Measurements from ENCODE around the gene GLG1. TPM values are rescaled to one million over a fixed set of nuclear protein-coding genes. Genes with fewer than 3 reads are reported as not detected.
"Not testable (repeated sequence)": the region's sequence is repeated elsewhere in the genome, so short reads cannot be mapped to it uniquely, and the experiment has no call there.

Gene GLG1
- polyA plus RNA-seq, 2 donors, result 17.9 to 20.6 TPM

GRCh38 chr16:74410057-74410957 lies 196.6 kb downstream of the GLG1 start:
- H3K9me3 ChIP-seq (ENCODE audit: control insufficient read depth in 2 of 2, insufficient read depth in 1 of 2, low read depth in 1 of 2, low read length in 1 of 2); H3K4me1 ChIP-seq (ENCODE audit: control insufficient read depth in 2 of 2, insufficient read depth in 2 of 2, low read length in 1 of 2): not testable (repeated sequence)
- WGBS, 2 donors, result 81 to 84% methylated on average over 6 to 9 of the region's 18 CpGs

DNA sequence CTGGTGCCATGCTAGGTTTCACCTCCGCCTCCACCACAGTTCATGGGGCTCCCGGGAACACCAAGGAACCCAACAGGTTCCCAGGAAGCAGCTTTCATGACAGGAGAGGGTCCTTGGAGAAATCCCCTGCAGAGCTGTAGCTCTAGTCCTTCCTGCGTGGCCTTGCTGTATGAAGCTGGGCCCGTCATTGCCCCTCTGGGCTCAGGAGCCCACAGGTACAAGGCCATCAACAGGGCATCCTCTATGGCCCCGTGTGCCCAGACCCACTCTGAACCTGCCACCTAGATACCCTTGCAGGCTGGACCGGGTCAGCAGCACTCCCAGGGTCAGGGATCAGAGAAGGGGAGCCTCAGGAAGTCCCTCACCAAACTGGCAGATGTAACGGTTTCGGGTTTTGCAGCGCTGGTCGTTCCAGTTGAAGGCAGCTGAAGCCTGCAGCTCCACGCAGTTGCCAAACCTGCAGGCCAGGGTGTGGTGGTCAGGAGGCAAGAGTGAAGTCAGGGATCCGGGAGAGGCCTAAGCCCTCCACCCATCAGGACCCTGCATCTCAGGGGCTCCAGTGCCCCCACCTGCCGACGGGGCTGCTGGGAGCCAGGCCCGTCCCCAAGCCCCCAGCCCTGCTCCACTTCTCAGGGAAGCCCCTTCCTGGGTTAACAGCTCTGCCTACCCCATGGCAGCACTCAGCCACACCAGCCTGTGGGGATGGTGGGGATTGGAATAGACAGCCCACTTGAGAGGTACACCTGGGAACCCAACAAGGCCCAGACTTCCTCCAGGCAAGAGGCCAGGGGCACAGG lies 197.5 kb downstream of the GLG1 start:
- not testable (repeated sequence) for H3K27me3 ChIP-seq (ENCODE audit: control insufficient read depth in 1 of 2, insufficient read depth in 2 of 2, low read length in 2 of 2); H3K36me3 ChIP-seq (ENCODE audit: control insufficient read depth in 2 of 2, insufficient read depth in 2 of 2, low read length in 1 of 2); H3K4me1 ChIP-seq (ENCODE audit: control insufficient read depth in 2 of 2, insufficient read depth in 2 of 2, low read length in 1 of 2); H3K4me3 ChIP-seq (ENCODE audit: low read depth in 1 of 2, low read length in 2 of 2); H3K9me3 ChIP-seq (ENCODE audit: control insufficient read depth in 2 of 2, insufficient read depth in 1 of 2, low read depth in 1 of 2, low read length in 1 of 2); H3K27ac ChIP-seq (ENCODE audit: low read depth in 2 of 2, low read length in 1 of 2)
- WGBS, 2 donors, result 79 to 80% methylated on average over 11 to 13 of the region's 15 CpGs

More at GRCh38 chr16:74410057-74410957, 196.6 kb downstream of the GLG1 start:
- not testable (repeated sequence) for H3K27ac ChIP-seq (ENCODE audit: low read depth in 2 of 2, low read length in 1 of 2); H3K36me3 ChIP-seq (ENCODE audit: control insufficient read depth in 2 of 2, insufficient read depth in 2 of 2, low read length in 1 of 2); H3K27me3 ChIP-seq (ENCODE audit: control insufficient read depth in 1 of 2, insufficient read depth in 2 of 2, low read length in 2 of 2); H3K4me3 ChIP-seq (ENCODE audit: low read depth in 1 of 2, low read length in 2 of 2)

DNA sequence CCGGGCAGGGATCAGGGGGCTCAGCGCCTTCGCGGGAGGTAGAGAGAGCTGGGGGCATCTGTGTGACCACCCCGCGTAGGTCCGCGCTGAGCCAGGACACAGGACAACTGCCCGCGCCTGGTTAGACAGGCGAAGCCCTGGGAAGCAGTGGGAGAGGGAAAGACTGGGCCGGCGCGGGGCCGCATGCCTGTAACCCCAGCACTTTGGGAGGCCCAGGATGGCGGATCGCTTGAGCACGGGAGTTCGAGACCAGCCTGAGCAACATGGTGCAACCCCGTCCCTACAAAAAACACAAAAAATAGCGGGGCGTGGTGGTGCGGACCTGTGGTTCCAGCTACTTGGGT lies 199.6 kb downstream of the GLG1 start:
- H3K27ac ChIP-seq (ENCODE audit: low read depth in 2 of 2, low read length in 1 of 2), result peak overlapping the region in 1 of 2 donors; percentile 78

GRCh38 chr16:74406600-74407361 lies 200.1 kb downstream of the GLG1 start:
- 1 to 3% methylated on average over 7 to 28 of the region's 71 CpGs for WGBS, 2 donors
- not testable (repeated sequence) for H3K27me3 ChIP-seq (ENCODE audit: control insufficient read depth in 1 of 2, insufficient read depth in 2 of 2, low read length in 2 of 2); H3K4me1 ChIP-seq (ENCODE audit: control insufficient read depth in 2 of 2, insufficient read depth in 2 of 2, low read length in 1 of 2); H3K9me3 ChIP-seq (ENCODE audit: control insufficient read depth in 2 of 2, insufficient read depth in 1 of 2, low read depth in 1 of 2, low read length in 1 of 2); H3K36me3 ChIP-seq (ENCODE audit: control insufficient read depth in 2 of 2, insufficient read depth in 2 of 2, low read length in 1 of 2)
- H3K4me3 ChIP-seq (ENCODE audit: low read depth in 1 of 2, low read length in 2 of 2), result peak overlapping the region; percentile 15 to 37
- H3K27ac ChIP-seq (ENCODE audit: low read depth in 2 of 2, low read length in 1 of 2), result peak overlapping the region in 1 of 2 donors; percentile 22

More for the DNA sequence above, 199.6 kb downstream of the GLG1 start:
- H3K4me3 ChIP-seq (ENCODE audit: low read depth in 1 of 2, low read length in 2 of 2), result peak overlapping the region; percentile 15 to 37
- not testable (repeated sequence) for H3K4me1 ChIP-seq (ENCODE audit: control insufficient read depth in 2 of 2, insufficient read depth in 2 of 2, low read length in 1 of 2); H3K36me3 ChIP-seq (ENCODE audit: control insufficient read depth in 2 of 2, insufficient read depth in 2 of 2, low read length in 1 of 2); H3K27me3 ChIP-seq (ENCODE audit: control insufficient read depth in 1 of 2, insufficient read depth in 2 of 2, low read length in 2 of 2); H3K9me3 ChIP-seq (ENCODE audit: control insufficient read depth in 2 of 2, insufficient read depth in 1 of 2, low read depth in 1 of 2, low read length in 1 of 2)
- 20 to 23% methylated on average over 11 to 14 of the region's 23 CpGs for WGBS, 2 donors

DNA sequence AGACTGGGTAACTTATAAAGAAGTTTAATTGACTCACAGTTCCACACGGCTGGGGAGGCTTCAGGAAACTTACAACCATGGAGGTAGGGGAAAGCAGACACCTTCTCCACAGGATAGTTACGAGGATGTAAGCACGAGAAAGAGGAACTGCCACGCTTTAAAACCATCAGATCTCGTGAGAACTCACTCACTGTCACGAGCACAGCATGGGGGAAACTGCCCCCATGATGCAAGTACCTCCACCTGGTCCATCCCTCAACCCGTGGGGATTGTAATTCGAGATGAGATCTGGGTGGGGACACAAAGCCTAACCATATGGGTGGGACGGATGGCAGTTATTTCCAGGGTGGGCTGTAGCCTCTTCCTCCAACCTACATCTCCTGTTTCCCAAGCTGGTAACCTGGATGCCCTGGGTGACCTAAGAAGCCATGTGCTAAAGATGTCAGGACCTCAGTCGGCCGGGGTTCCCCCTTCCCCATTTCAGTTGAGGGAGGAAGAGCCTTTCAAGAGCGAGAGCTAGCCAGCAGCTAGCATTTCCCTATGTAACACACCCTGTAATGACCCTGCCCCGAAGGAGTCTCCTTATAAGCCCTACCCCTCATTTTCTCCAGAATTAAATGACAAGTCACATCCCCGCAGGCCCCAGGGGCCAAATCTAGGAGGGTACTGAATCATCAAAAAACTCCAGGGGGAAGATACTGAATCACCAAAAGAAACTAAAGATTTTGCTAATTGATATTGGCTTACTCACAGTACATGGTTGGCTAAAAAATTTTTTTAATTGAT lies 202.6 kb downstream of the GLG1 start:
- not testable (repeated sequence) for H3K36me3 ChIP-seq (ENCODE audit: control insufficient read depth in 2 of 2, insufficient read depth in 2 of 2, low read length in 1 of 2); H3K27me3 ChIP-seq (ENCODE audit: control insufficient read depth in 1 of 2, insufficient read depth in 2 of 2, low read length in 2 of 2); H3K4me3 ChIP-seq (ENCODE audit: low read depth in 1 of 2, low read length in 2 of 2); H3K9me3 ChIP-seq (ENCODE audit: control insufficient read depth in 2 of 2, insufficient read depth in 1 of 2, low read depth in 1 of 2, low read length in 1 of 2); H3K4me1 ChIP-seq (ENCODE audit: control insufficient read depth in 2 of 2, insufficient read depth in 2 of 2, low read length in 1 of 2); H3K27ac ChIP-seq (ENCODE audit: low read depth in 2 of 2, low read length in 1 of 2)
- 48 to 68% methylated on average over 5 to 6 of the region's 14 CpGs for WGBS, 2 donors

DNA sequence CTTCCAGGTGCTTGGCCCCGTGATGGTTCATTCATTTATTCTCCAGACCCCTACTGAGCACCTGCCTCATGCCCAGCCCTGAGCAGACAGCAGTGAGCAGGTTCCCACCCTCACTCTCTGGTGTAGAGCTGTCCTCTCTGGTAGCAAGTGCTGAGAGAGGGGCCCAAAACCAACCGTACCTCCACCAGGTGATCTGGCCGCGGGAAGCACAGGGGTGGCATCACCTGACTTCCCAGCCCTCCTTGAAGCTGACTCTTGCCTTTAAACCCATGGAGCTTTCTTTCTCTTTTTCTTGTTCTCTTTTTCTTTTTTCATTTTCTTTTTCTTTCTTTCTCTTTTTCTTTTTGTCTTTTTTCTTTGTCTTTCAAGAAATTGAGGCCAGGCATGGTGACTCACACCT lies 206.7 kb downstream of the GLG1 start:
- not testable (repeated sequence) for H3K4me1 ChIP-seq (ENCODE audit: control insufficient read depth in 2 of 2, insufficient read depth in 2 of 2, low read length in 1 of 2); H3K36me3 ChIP-seq (ENCODE audit: control insufficient read depth in 2 of 2, insufficient read depth in 2 of 2, low read length in 1 of 2); H3K27ac ChIP-seq (ENCODE audit: low read depth in 2 of 2, low read length in 1 of 2); H3K9me3 ChIP-seq (ENCODE audit: control insufficient read depth in 2 of 2, insufficient read depth in 1 of 2, low read depth in 1 of 2, low read length in 1 of 2); H3K4me3 ChIP-seq (ENCODE audit: low read depth in 1 of 2, low read length in 2 of 2); H3K27me3 ChIP-seq (ENCODE audit: control insufficient read depth in 1 of 2, insufficient read depth in 2 of 2, low read length in 2 of 2)
- WGBS, 2 donors, result 86 to 88% methylated on average over 3 of the region's 4 CpGs

- H3K27ac ChIP-seq (ENCODE audit: low read depth in 2 of 2, low read length in 1 of 2); H3K4me3 ChIP-seq (ENCODE audit: low read depth in 1 of 2, low read length in 2 of 2); H3K9me3 ChIP-seq (ENCODE audit: control insufficient read depth in 2 of 2, insufficient read depth in 1 of 2, low read depth in 1 of 2, low read length in 1 of 2); H3K4me1 ChIP-seq (ENCODE audit: control insufficient read depth in 2 of 2, insufficient read depth in 2 of 2, low read length in 1 of 2); H3K36me3 ChIP-seq (ENCODE audit: control insufficient read depth in 2 of 2, insufficient read depth in 2 of 2, low read length in 1 of 2); H3K27me3 ChIP-seq (ENCODE audit: control insufficient read depth in 1 of 2, insufficient read depth in 2 of 2, low read length in 2 of 2): not testable (repeated sequence)
- WGBS, 2 donors, result 23 to 33% methylated on average over 11 of the region's 15 CpGs
Measured at GRCh38 chr16:74398212-74398895, 208.6 kb downstream of the GLG1 start.

All from esophagus (tissue), 2 donors.